ENCODE results near the gene AIG1. TPM values are rescaled to one million over a fixed set of nuclear protein-coding genes. Genes with fewer than 3 reads are reported as not detected.

AIG1 gene
- total RNA-seq, 1 experiment from 2014 or later = 51.1 TPM

- no TSS peak for BruUV-seq (replicated peaks)
- POLR2A ChIA-PET = no interaction called here
- ATAC-seq = no peak
- RAD21 ChIA-PET (ENCODE audit: low non-redundant PET in 1 of 2, low total read pairs in 2 of 2, uncharacterized antibody in 2 of 2, unreplicated experiment in 2 of 2) = no interaction called here
- no peaks in the 10 kb centered on the region for H3K9me3 ChIP-seq (ENCODE audit: control insufficient read depth in 1 of 2, insufficient read depth in 1 of 2, low read depth in 1 of 2, low read length in 2 of 2)
- H3K9ac ChIP-seq (ENCODE audit: low read length) = no peak overlapping the region
- DNase-seq (ENCODE audit: low read depth, low spot score) = no peak
- no peaks in the 10 kb centered on the region for H3K27me3 ChIP-seq (ENCODE audit: insufficient read depth, low read length)
- H3K79me2 ChIP-seq (ENCODE audit: insufficient read depth, low read length) = no peaks in the 10 kb centered on the region
- no peak overlapping the region for H2AFZ ChIP-seq (ENCODE audit: low read depth, low read length, poor library complexity, severe bottlenecking)
- TF ChIP-seq JUND (IDR thresholded peaks at IDR 0.05) (no peak), ZBTB33 (IDR thresholded peaks at IDR 0.05; ENCODE audit: extremely low read depth, insufficient replicate concordance, low read length) (no peak), SRF (IDR thresholded peaks at IDR 0.05; ENCODE audit: low read depth) (no peak), ZNF274 (IDR thresholded peaks at IDR 0.05; ENCODE audit: low read depth, low read length) (no peak), EGR1 (IDR thresholded peaks at IDR 0.05; ENCODE audit: low read depth) (no peak)
- H3K4me3 ChIP-seq (replicated peaks in 1 of 2; ENCODE audit: low read depth in 1 of 2, low read length in 2 of 2) = no peak overlapping the region
- H3K9me2 ChIP-seq (ENCODE audit: insufficient read depth) = no peaks in the 10 kb centered on the region
- H3K36me3 ChIP-seq (ENCODE audit: control insufficient read depth in 1 of 2, insufficient read depth in 2 of 2, low read length in 2 of 2) = no peaks in the 10 kb centered on the region
- intact Hi-C loops (cut with micrococcal nuclease) = no loop called here
- no peak overlapping the region for H3K27ac ChIP-seq (ENCODE audit: low read depth, low read length)
- no peaks in the 10 kb centered on the region for H3K4me1 ChIP-seq (ENCODE audit: control insufficient read depth in 1 of 2, insufficient read depth in 2 of 2, low read length in 2 of 2)
- H4K20me1 ChIP-seq (ENCODE audit: insufficient read depth) = no peaks in the 10 kb centered on the region
- CTCF ChIA-PET = no interaction called here
- H3K4me2 ChIP-seq (ENCODE audit: low read length) = no peak overlapping the region
Observed at GRCh38 chr6:143198312-143198711, 137.6 kb downstream of the AIG1 start.

- no peaks in the 10 kb centered on the region for H3K9me3 ChIP-seq (ENCODE audit: control insufficient read depth in 1 of 2, insufficient read depth in 1 of 2, low read depth in 1 of 2, low read length in 2 of 2)
- RAD21 ChIA-PET (ENCODE audit: low non-redundant PET in 1 of 2, low total read pairs in 2 of 2, uncharacterized antibody in 2 of 2, unreplicated experiment in 2 of 2) = no interaction called here
- no peak for TF ChIP-seq POLR2A (IDR thresholded peaks at IDR 0.05; ENCODE audit: borderline replicate concordance, extremely low read depth, insufficient read depth, insufficient read length)
- TF ChIP-seq TCF7L2 (IDR thresholded peaks at IDR 0.05; ENCODE audit: borderline replicate concordance, extremely low read depth, insufficient read depth, insufficient read length) = no peak
- TF ChIP-seq RAD21 (IDR thresholded peaks at IDR 0.05; ENCODE audit: low read depth) = no peak
- TF ChIP-seq ATF3 (IDR thresholded peaks at IDR 0.05) = no peak
- no peak for ATAC-seq
- CTCF ChIA-PET = no interaction called here
- H3K27ac ChIP-seq (ENCODE audit: low read depth, low read length) = no peak overlapping the region
- POLR2A ChIA-PET = no interaction called here
- no peaks in the 10 kb centered on the region for H3K4me1 ChIP-seq (ENCODE audit: control insufficient read depth in 1 of 2, insufficient read depth in 2 of 2, low read length in 2 of 2)
- intact Hi-C loops (cut with micrococcal nuclease) = no loop called here
- H3K79me2 ChIP-seq (ENCODE audit: insufficient read depth, low read length) = no peaks in the 10 kb centered on the region
- no peak overlapping the region for H3K9ac ChIP-seq (ENCODE audit: low read length)
- no peaks in the 10 kb centered on the region for H3K9me2 ChIP-seq (ENCODE audit: insufficient read depth)
- BruUV-seq (replicated peaks) = no TSS peak
- H3K36me3 ChIP-seq (ENCODE audit: control insufficient read depth in 1 of 2, insufficient read depth in 2 of 2, low read length in 2 of 2) = no peaks in the 10 kb centered on the region
- H4K20me1 ChIP-seq (ENCODE audit: insufficient read depth) = no peaks in the 10 kb centered on the region
- H2AFZ ChIP-seq (ENCODE audit: low read depth, low read length, poor library complexity, severe bottlenecking) = no peak overlapping the region
- no peaks in the 10 kb centered on the region for H3K27me3 ChIP-seq (ENCODE audit: insufficient read depth, low read length)
- DNase-seq (ENCODE audit: low read depth, low spot score) = no peak
- no peak overlapping the region for H3K4me2 ChIP-seq (ENCODE audit: low read length)
- no peak overlapping the region for H3K4me3 ChIP-seq (replicated peaks in 1 of 2; ENCODE audit: low read depth in 1 of 2, low read length in 2 of 2)
Observed at GRCh38 chr6:143199291-143199690, 138.6 kb downstream of the AIG1 start.
